Liver (tissue), 3 donors: ENCODE measurements around the gene DNM3.

ENCODE experiments used
- FOXA1 ChIP-seq: IDR thresholded peaks from 2 replicates; pipeline ENCODE4 v1.6.1; 2016; ENCODE audit warnings: antibody characterized with exemption
- GABPA ChIP-seq, 2 donors: IDR thresholded peaks in 1 of 2; conservative IDR thresholded peaks in 1 of 2; 2 replicates each; pipeline ENCODE4 v1.6.1; 2016; ENCODE audit warnings: antibody characterized with exemption in 2 of 2, mild to moderate bottlenecking in 1 of 2, moderate library complexity in 1 of 2
- JUND ChIP-seq, 2 donors: IDR thresholded peaks; 2 replicates each; pipeline ENCODE4 v1.6.1; 2016; ENCODE audit warnings: antibody characterized with exemption in 2 of 2
- RAD21 ChIP-seq, 2 donors: IDR thresholded peaks; 2 replicates each; pipeline ENCODE4 v1.6.1; 2016; ENCODE audit warnings: antibody characterized with exemption in 2 of 2, mild to moderate bottlenecking in 2 of 2
- SP1 ChIP-seq: IDR thresholded peaks from 2 replicates; pipeline ENCODE4 v1.6.1; 2018; ENCODE audit warnings: antibody characterized with exemption, mild to moderate bottlenecking
- TAF1 ChIP-seq: conservative IDR thresholded peaks from 2 replicates; pipeline ENCODE4 v1.6.1; 2016; ENCODE audit warnings: antibody characterized with exemption, mild to moderate bottlenecking
- YY1 ChIP-seq: IDR thresholded peaks from 2 replicates; pipeline ENCODE4 v1.6.1; 2016; ENCODE audit warnings: antibody characterized with exemption, mild to moderate bottlenecking
- TF ChIP-seq, protein P1 (sequence below): fragments of 150-350 bp; IDR thresholded peaks from 2 replicates; pipeline ENCODE4 v1.5.1; 2017; ENCODE audit warnings: improper control_type of control experiment, low read depth, low read length; ENCODE audit not compliant: missing input control
- TF ChIP-seq, protein P2 (sequence below): IDR thresholded peaks from 2 replicates; pipeline ENCODE4 v1.6.1; 2016; ENCODE audit warnings: antibody characterized with exemption, mild to moderate bottlenecking
- TF ChIP-seq, protein P3 (sequence below): IDR thresholded peaks from 2 replicates; pipeline ENCODE4 v1.6.1; 2016; ENCODE audit warnings: antibody characterized with exemption
- TF ChIP-seq, protein P4 (sequence below): IDR thresholded peaks from 2 replicates; pipeline ENCODE4 v1.6.1; 2016; ENCODE audit warnings: antibody characterized with exemption
- TF ChIP-seq, protein P5 (sequence below): IDR thresholded peaks from 2 replicates; pipeline ENCODE4 v1.6.1; 2016; ENCODE audit warnings: antibody characterized with exemption
- donor health status: healthy.
- donor health status: healthy.

DNA sequence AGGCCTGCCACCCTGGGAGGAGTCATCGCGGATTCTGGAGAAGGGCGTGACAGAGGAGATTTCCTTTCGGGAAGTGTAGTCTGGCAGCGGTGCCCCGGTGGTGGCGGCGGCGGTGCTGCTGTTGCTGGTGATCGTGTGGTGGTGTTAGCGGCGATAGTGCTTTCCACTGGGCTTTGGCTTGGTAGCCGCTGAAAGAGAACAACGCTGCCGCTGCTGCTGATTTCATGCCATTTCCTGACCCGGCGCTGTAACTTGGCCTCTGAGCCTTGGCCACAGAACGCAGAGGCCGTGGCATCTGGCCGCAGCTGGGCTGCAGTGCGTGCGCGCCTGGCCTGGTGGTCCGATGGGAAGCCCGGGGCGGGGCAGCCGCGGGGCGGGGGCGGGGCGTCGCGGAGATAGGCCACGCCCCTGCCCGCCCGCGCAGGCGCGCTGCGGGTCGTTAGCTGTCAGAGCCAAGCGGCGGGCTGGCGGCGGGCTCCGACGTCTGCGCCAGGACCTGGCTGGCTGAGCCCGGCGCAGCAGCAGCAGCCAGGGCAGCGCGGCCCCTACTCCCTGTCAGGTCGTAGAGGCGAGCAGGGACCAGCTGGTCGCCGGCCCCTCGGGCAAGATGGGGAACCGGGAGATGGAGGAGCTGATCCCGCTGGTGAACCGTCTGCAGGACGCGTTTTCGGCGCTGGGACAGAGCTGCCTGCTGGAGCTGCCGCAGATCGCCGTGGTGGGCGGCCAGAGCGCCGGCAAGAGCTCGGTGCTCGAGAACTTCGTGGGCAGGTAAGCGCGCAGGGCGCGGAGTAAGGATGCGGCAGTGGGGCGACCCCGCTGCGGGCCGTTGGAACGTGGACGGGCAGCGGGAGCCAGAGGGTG lies at the start of gene DNM3:
- TF ChIP-seq, protein P1, sequence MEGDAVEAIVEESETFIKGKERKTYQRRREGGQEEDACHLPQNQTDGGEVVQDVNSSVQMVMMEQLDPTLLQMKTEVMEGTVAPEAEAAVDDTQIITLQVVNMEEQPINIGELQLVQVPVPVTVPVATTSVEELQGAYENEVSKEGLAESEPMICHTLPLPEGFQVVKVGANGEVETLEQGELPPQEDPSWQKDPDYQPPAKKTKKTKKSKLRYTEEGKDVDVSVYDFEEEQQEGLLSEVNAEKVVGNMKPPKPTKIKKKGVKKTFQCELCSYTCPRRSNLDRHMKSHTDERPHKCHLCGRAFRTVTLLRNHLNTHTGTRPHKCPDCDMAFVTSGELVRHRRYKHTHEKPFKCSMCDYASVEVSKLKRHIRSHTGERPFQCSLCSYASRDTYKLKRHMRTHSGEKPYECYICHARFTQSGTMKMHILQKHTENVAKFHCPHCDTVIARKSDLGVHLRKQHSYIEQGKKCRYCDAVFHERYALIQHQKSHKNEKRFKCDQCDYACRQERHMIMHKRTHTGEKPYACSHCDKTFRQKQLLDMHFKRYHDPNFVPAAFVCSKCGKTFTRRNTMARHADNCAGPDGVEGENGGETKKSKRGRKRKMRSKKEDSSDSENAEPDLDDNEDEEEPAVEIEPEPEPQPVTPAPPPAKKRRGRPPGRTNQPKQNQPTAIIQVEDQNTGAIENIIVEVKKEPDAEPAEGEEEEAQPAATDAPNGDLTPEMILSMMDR: no peak
- TF ChIP-seq RAD21 (IDR thresholded peaks at IDR 0.05) (no peak), TAF1 (no peak), FOXA1 (no peak), JUND (IDR thresholded peaks at IDR 0.05) (no peak), YY1 (no peak), GABPA (IDR thresholded peaks at IDR 0.05 in 1 of 2, conservative IDR thresholded peaks at IDR 0.05 in 1 of 2) (no peak), SP1 (no peak)
- TF ChIP-seq, protein P2, sequence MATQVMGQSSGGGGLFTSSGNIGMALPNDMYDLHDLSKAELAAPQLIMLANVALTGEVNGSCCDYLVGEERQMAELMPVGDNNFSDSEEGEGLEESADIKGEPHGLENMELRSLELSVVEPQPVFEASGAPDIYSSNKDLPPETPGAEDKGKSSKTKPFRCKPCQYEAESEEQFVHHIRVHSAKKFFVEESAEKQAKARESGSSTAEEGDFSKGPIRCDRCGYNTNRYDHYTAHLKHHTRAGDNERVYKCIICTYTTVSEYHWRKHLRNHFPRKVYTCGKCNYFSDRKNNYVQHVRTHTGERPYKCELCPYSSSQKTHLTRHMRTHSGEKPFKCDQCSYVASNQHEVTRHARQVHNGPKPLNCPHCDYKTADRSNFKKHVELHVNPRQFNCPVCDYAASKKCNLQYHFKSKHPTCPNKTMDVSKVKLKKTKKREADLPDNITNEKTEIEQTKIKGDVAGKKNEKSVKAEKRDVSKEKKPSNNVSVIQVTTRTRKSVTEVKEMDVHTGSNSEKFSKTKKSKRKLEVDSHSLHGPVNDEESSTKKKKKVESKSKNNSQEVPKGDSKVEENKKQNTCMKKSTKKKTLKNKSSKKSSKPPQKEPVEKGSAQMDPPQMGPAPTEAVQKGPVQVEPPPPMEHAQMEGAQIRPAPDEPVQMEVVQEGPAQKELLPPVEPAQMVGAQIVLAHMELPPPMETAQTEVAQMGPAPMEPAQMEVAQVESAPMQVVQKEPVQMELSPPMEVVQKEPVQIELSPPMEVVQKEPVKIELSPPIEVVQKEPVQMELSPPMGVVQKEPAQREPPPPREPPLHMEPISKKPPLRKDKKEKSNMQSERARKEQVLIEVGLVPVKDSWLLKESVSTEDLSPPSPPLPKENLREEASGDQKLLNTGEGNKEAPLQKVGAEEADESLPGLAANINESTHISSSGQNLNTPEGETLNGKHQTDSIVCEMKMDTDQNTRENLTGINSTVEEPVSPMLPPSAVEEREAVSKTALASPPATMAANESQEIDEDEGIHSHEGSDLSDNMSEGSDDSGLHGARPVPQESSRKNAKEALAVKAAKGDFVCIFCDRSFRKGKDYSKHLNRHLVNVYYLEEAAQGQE: no peak
- TF ChIP-seq, protein P3, sequence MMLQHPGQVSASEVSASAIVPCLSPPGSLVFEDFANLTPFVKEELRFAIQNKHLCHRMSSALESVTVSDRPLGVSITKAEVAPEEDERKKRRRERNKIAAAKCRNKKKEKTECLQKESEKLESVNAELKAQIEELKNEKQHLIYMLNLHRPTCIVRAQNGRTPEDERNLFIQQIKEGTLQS: no peak
- TF ChIP-seq, protein P4, sequence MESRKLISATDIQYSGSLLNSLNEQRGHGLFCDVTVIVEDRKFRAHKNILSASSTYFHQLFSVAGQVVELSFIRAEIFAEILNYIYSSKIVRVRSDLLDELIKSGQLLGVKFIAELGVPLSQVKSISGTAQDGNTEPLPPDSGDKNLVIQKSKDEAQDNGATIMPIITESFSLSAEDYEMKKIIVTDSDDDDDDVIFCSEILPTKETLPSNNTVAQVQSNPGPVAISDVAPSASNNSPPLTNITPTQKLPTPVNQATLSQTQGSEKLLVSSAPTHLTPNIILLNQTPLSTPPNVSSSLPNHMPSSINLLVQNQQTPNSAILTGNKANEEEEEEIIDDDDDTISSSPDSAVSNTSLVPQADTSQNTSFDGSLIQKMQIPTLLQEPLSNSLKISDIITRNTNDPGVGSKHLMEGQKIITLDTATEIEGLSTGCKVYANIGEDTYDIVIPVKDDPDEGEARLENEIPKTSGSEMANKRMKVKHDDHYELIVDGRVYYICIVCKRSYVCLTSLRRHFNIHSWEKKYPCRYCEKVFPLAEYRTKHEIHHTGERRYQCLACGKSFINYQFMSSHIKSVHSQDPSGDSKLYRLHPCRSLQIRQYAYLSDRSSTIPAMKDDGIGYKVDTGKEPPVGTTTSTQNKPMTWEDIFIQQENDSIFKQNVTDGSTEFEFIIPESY: no peak
- TF ChIP-seq, protein P5, sequence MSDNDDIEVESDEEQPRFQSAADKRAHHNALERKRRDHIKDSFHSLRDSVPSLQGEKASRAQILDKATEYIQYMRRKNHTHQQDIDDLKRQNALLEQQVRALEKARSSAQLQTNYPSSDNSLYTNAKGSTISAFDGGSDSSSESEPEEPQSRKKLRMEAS: no peak
